Panc1 (cell line): ENCODE data around the gene ZNF486. TPM values are rescaled to one million over a fixed set of nuclear protein-coding genes. Genes with fewer than 3 reads are reported as not detected.

ENCODE experiments used
- ATAC-seq: fragments of 200-7000 bp; cut with Tn5 transposase; 2 replicates; pipeline ENCODE4 v1.9.1; 2020; ENCODE audit warnings: mild to moderate bottlenecking, moderate library complexity
- BruUV-seq: library from RNA; stranded (reverse); fragments of 400-500 nt; replicated peaks from 2 replicates; lab custom pipeline; 2021; lab: Mats Ljungman, UMichigan
- CTCF ChIA-PET: fragments of 300-600 bp; sonication (Branson Sonifier 250); formaldehyde crosslinking; loops from one replicate; lab custom pipeline; 2022; ENCODE audit warnings: antibody characterized with exemption; lab: Charles Lee
- POLR2A ChIA-PET: fragments of 300-600 bp; sonication (Branson Sonifier 250); formaldehyde crosslinking; loops from one replicate; lab custom pipeline; 2022; ENCODE audit warnings: antibody characterized with exemption; lab: Charles Lee
- DNase-seq: peaks from one replicate; pipeline ENCODE4 v3.0.0-alpha.2; 2010; ENCODE audit warnings: low read depth, low spot score
- H3K27ac ChIP-seq: 2 replicates; pipeline ENCODE4 v1.5.1; 2011; ENCODE audit warnings: mild to moderate bottlenecking, low read length, inconsistent platforms
- H3K27me3 ChIP-seq: fragments of 200-500 bp; sonication (Bioruptor generic); 2 replicates; pipeline ENCODE4 v1.6.0; 2014; ENCODE audit warnings: low read length, inconsistent platforms; ENCODE audit not compliant: control insufficient read depth, insufficient read depth
- H3K36me3 ChIP-seq: fragments of 200-500 bp; sonication (Bioruptor generic); 2 replicates; pipeline ENCODE4 v1.5.1; 2014; ENCODE audit warnings: inconsistent platforms, mild to moderate bottlenecking, low read length, moderate library complexity; ENCODE audit not compliant: control insufficient read depth, insufficient read depth
- H3K4me1 ChIP-seq: 2 replicates; pipeline ENCODE4 v1.5.1; 2011; ENCODE audit warnings: inconsistent platforms, mild to moderate bottlenecking, low read length, moderate library complexity; ENCODE audit not compliant: control insufficient read depth, insufficient read depth
- H3K4me3 ChIP-seq, 2 experiments: 2 replicates each; pipeline ENCODE4 v1.5.1; 2011 to 2012; ENCODE audit warnings: low read depth in 2 of 2, low read length in 2 of 2, mild to moderate bottlenecking in 2 of 2, inconsistent platforms in 1 of 2, moderate library complexity in 1 of 2
- H3K9me3 ChIP-seq: fragments of 200-500 bp; sonication (Bioruptor generic); 2 replicates; pipeline ENCODE4 v1.5.1; 2014; ENCODE audit warnings: low read depth, mild to moderate bottlenecking, inconsistent platforms, low read length, moderate library complexity; ENCODE audit not compliant: control insufficient read depth, insufficient read depth
- CTCF ChIP-seq: fragments of 450-650 bp; IDR thresholded peaks from 2 replicates; pipeline ENCODE4 v1.5.1; 2017; ENCODE audit warnings: mild to moderate bottlenecking
- POLR2AphosphoS5 ChIP-seq: IDR thresholded peaks from 2 replicates; pipeline ENCODE4 v1.6.1; 2012; ENCODE audit warnings: mild to moderate bottlenecking, low read depth, low read length, moderate library complexity
- SIN3A ChIP-seq: IDR thresholded peaks from 2 replicates; pipeline ENCODE4 v1.6.1; 2012; ENCODE audit warnings: low read depth, mild to moderate bottlenecking, low read length, moderate library complexity, borderline replicate concordance; ENCODE audit not compliant: insufficient read depth
- TCF7L2 ChIP-seq: IDR thresholded peaks from 2 replicates; pipeline ENCODE4 v1.6.1; 2011; ENCODE audit warnings: mild to moderate bottlenecking, low read depth, low read length, inconsistent platforms
- in situ Hi-C: cut with HindIII; loops from 2 replicates; pipeline ENCODE4 v1.10.0; 2016; ENCODE audit warnings: low sequenced_read_pairs, low pct_unique_long_range_greater_than_20kb
- intact Hi-C: fragments of 100-400 bp; cut with micrococcal nuclease; formaldehyde crosslinking; loops from one replicate; pipeline ENCODE4 v1.10.0; 2022; ENCODE audit not compliant: unreplicated experiment
- total RNA-seq: library from RNA; stranded (reverse); gene quantifications from one replicate; pipeline ENCODE4 v1.2.1, GENCODE V29; 2021; ENCODE audit not compliant: unreplicated experiment
- TF ChIP-seq, protein P1 (sequence below), 2 experiments: IDR thresholded peaks; 2 replicates each; pipeline ENCODE4 v1.6.1; 2011 to 2012; ENCODE audit warnings: low read depth in 2 of 2, control low read depth in 1 of 2, low read length in 1 of 2, mild to moderate bottlenecking in 1 of 2, moderate library complexity in 1 of 2; ENCODE audit not compliant: insufficient read depth in 1 of 2

Gene ZNF486
- total RNA-seq, 1 experiment from 2014 or later, result 7.8 TPM

DNA sequence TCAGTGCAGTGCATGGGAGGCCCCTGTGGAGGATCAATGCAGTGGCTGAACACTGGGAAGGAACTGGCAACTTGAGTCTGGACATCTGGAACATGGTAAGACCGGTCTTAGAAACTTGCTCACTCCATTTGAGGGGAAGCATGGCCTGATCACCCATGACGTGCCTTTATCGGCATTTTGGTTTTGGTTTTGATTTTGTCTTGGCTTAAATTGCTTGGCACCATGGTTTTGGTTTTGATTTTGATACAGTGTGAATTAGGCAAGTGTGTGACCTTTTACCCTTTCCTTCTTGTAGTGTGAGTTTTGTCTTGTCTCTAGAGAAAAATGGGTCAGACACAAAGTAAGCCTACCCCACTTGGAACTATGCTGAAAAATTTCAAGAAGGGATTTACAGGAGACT, 77.3 kb downstream of the ZNF486 start:
- intact Hi-C loops, result no loop called here
- ATAC-seq, result no peak
- no peaks in the 10 kb centered on the region for H3K27me3 ChIP-seq
- POLR2A ChIA-PET, result no interaction called here
- H3K9me3 ChIP-seq, result no peaks in the 10 kb centered on the region
- H3K36me3 ChIP-seq, result no peaks in the 10 kb centered on the region
- CTCF ChIA-PET, result no interaction called here
- H3K4me1 ChIP-seq, result no peaks in the 10 kb centered on the region
- TF ChIP-seq POLR2AphosphoS5, result no peak
- no peak for TF ChIP-seq CTCF
- TF ChIP-seq, protein P1, sequence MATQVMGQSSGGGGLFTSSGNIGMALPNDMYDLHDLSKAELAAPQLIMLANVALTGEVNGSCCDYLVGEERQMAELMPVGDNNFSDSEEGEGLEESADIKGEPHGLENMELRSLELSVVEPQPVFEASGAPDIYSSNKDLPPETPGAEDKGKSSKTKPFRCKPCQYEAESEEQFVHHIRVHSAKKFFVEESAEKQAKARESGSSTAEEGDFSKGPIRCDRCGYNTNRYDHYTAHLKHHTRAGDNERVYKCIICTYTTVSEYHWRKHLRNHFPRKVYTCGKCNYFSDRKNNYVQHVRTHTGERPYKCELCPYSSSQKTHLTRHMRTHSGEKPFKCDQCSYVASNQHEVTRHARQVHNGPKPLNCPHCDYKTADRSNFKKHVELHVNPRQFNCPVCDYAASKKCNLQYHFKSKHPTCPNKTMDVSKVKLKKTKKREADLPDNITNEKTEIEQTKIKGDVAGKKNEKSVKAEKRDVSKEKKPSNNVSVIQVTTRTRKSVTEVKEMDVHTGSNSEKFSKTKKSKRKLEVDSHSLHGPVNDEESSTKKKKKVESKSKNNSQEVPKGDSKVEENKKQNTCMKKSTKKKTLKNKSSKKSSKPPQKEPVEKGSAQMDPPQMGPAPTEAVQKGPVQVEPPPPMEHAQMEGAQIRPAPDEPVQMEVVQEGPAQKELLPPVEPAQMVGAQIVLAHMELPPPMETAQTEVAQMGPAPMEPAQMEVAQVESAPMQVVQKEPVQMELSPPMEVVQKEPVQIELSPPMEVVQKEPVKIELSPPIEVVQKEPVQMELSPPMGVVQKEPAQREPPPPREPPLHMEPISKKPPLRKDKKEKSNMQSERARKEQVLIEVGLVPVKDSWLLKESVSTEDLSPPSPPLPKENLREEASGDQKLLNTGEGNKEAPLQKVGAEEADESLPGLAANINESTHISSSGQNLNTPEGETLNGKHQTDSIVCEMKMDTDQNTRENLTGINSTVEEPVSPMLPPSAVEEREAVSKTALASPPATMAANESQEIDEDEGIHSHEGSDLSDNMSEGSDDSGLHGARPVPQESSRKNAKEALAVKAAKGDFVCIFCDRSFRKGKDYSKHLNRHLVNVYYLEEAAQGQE (IDR thresholded peaks at IDR 0.05; ENCODE audit: insufficient read depth in 1 of 2, low read depth in 2 of 2, low read length in 1 of 2), result no peak
- no peak for TF ChIP-seq SIN3A
- no peak for TF ChIP-seq TCF7L2
- no TSS peak for BruUV-seq
- in situ Hi-C loops, result no loop called here
- no peak for DNase-seq
- no peak overlapping the region for H3K27ac ChIP-seq
- no peak overlapping the region for H3K4me3 ChIP-seq

DNA sequence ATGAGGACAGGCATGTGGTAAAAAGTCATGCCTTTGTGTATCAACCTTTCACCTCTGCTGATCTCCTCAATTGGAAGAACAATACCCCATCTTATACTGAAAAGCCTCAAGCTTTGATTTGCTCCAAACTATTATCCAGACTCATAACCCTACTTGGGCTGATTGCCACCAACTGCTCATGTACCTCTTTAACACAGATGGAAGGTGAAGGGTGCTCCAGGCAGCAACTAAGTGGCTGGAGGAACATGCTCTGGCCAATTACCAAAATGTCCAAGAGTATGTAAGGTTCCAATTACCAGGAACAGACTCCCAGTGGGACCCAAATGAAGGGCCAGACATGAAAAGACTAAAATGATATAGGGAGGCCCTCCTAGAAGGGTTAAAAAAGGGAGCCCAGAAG, 78.3 kb downstream of the ZNF486 start:
- ChIA-PET CTCF (no interaction called here), POLR2A (no interaction called here)
- TF ChIP-seq, protein P1 (IDR thresholded peaks at IDR 0.05; ENCODE audit: insufficient read depth in 1 of 2, low read depth in 2 of 2, low read length in 1 of 2), result no peak
- intact Hi-C loops (loop anchor here (5.0 kb wide), 1 partner anchor 267 kb away; no protein-coding TSS in a partner anchor), in situ Hi-C loops (no loop called here)
- Histone ChIP-seq H3K4me1 (no peaks in the 10 kb centered on the region), H3K4me3 (no peak overlapping the region), H3K27me3 (no peaks in the 10 kb centered on the region), H3K9me3 (no peaks in the 10 kb centered on the region), H3K36me3 (no peaks in the 10 kb centered on the region), H3K27ac (no peak overlapping the region)
- ATAC-seq (no peak), DNase-seq (no peak)
- no TSS peak for BruUV-seq
